Right lobe of liver (tissue), 6 donors: ENCODE results near the gene PKP4. TPM values are rescaled to one million over a fixed set of nuclear protein-coding genes. Genes with fewer than 3 reads are reported as not detected.

Experiments
- ATAC-seq, 4 donors: fragments of 200-7000 bp; cut with Tn5 transposase; one replicate each; pipeline ENCODE4 v1.9.1; 2020; ENCODE audit warnings: mild to moderate bottlenecking in 4 of 4, moderate library complexity in 4 of 4
- DNase-seq, 3 donors: peaks; one replicate each; pipeline ENCODE4 v3.0.0-alpha.2; 2020
- H3K27ac ChIP-seq, 3 donors: fragments of 200-600 bp; one replicate each; pipeline ENCODE4 v1.8.0; 2022
- H3K27me3 ChIP-seq, 2 donors: fragments of 200-600 bp; one replicate each; pipeline ENCODE4 v1.8.0; 2022
- H3K36me3 ChIP-seq, 4 donors: fragments of 200-600 bp; sonication (generic) in 1 of 4; one replicate each; pipeline versions ENCODE4 v1.5.1 to v1.8.0; 2017 to 2022; ENCODE audit warnings: control low read depth in 1 of 4
- H3K4me1 ChIP-seq, 4 donors: fragments of 200-600 bp; sonication (generic) in 1 of 4; one replicate each; pipeline versions ENCODE4 v1.5.1 to v1.8.0; 2017 to 2022; ENCODE audit warnings: control low read depth in 1 of 4
- H3K4me3 ChIP-seq, 3 donors: fragments of 200-600 bp; one replicate each; pipeline ENCODE4 v1.8.0; 2022
- H3K9me3 ChIP-seq, 4 donors: fragments of 200-600 bp; sonication (generic) in 1 of 4; one replicate each; pipeline versions ENCODE4 v1.5.1 to v1.8.0; 2017 to 2022; ENCODE audit warnings: control low read depth in 1 of 4
- CTCF ChIP-seq, 4 donors: fragments of 200-600 bp in 3 of 4; fragments of 450-650 bp in 1 of 4; IDR thresholded peaks; one replicate each; pipeline versions ENCODE4 v1.5.1 to v1.8.0; 2016 to 2022; ENCODE audit warnings: antibody characterized with exemption in 4 of 4, mild to moderate bottlenecking in 2 of 4
- POLR2A ChIP-seq: fragments of 450-650 bp; IDR thresholded peaks from one replicate; pipeline ENCODE4 v1.6.1; 2017; ENCODE audit warnings: antibody characterized with exemption, mild to moderate bottlenecking
- WGBS: methylation state at CpG from one replicate; pipeline ENCODE4 v1.1.6; 2018; ENCODE audit warnings: low coverage, low lambda C conversion rate; ENCODE audit not compliant: insufficient coverage; ENCODE audit errors: missing lambda C conversion rate; 5-methylcytosine and 5-hydroxymethylcytosine counted together
- intact Hi-C, 2 donors: fragments of 100-400 bp; cut with DNase I; formaldehyde crosslinking; loops; one replicate each; pipeline versions ENCODE4 v1.11.2 to v1.14.1; 2022
- total RNA-seq, 6 experiments: library from RNA; depleted of rRNA in 2 of 6; stranded (reverse); fragments of >200 nt in 2 of 6; fragmentation: NEBNext Ultra II Directional in 3 of 6; extraction: Animal tissue kit (Norgen Biotek cat#: 25700) in 3 of 6; gene quantifications; one replicate each; pipeline versions ENCODE4 v1.1.0 to v1.2.4, GENCODE V29; 2016 to 2023
- donor health status: DM: no; HTN: yes; CAD: no.
- donor health status: DM: no; HTN: no; CAD: no.
- donor health status: DM: no; HTN: no; CAD: no.
- donor health status: DM: no; HTN: yes; CAD: no.
- donor health status: DM: no; HTN: yes; CAD: no.

PKP4 gene
- total RNA-seq, 6 experiments from 2014 or later = 27.2 to 41.6 (median 33.2) TPM

GRCh38 chr2:158600155-158600802 lies 143.5 kb downstream of the PKP4 start:
- Histone ChIP-seq H3K4me1 (no peaks in the 10 kb centered on the region), H3K9me3 (no peaks in the 10 kb centered on the region), H3K27ac (peak overlapping the region in 1 of 3 donors; percentile 18), H3K36me3 (no peaks in the 10 kb centered on the region), H3K4me3 (no peak overlapping the region), H3K27me3 (no peaks in the 10 kb centered on the region)
- TF ChIP-seq POLR2A (no peak), CTCF (IDR thresholded peaks at IDR 0.05) (no peak)
- WGBS = 39% methylated on average over 3 of the region's 3 CpGs
- ATAC-seq = peak; percentile 53 to 90 (median 69)
- intact Hi-C loops = no loop called here
- DNase-seq = peak in 1 of 3 donors; percentile 42

- peak in 2 of 4 donors; percentile 30 to 34 for ATAC-seq
- H3K27ac ChIP-seq = no peak overlapping the region
Measured at GRCh38 chr2:158602027-158602426, 145.3 kb downstream of the PKP4 start.

GRCh38 chr2:158603205-158603604 lies 146.5 kb downstream of the PKP4 start:
- WGBS = 95% methylated on average over 3 of the region's 3 CpGs
- TF ChIP-seq POLR2A (no peak), CTCF (IDR thresholded peaks at IDR 0.05) (no peak)
- intact Hi-C loops = no loop called here

More at GRCh38 chr2:158602027-158602426, 145.3 kb downstream of the PKP4 start:
- H3K9me3 ChIP-seq = no peaks in the 10 kb centered on the region
- no peaks in the 10 kb centered on the region for H3K4me1 ChIP-seq
- no peak for TF ChIP-seq CTCF (IDR thresholded peaks at IDR 0.05)
- TF ChIP-seq POLR2A = no peak
- DNase-seq = no peak
- intact Hi-C loops = no loop called here
- no peaks in the 10 kb centered on the region for H3K36me3 ChIP-seq
- H3K4me3 ChIP-seq = no peak overlapping the region
- 35% methylated on average over 2 of the region's 2 CpGs for WGBS
- no peaks in the 10 kb centered on the region for H3K27me3 ChIP-seq

GRCh38 chr2:158603986-158604385 lies 147.2 kb downstream of the PKP4 start:
- 93% methylated on average over 3 of the region's 6 CpGs for WGBS
- Histone ChIP-seq H3K9me3 (no peaks in the 10 kb centered on the region), H3K27ac (no peak overlapping the region), H3K4me1 (no peaks in the 10 kb centered on the region), H3K36me3 (no peaks in the 10 kb centered on the region), H3K27me3 (no peaks in the 10 kb centered on the region), H3K4me3 (no peak overlapping the region)
- no peak for ATAC-seq
- TF ChIP-seq POLR2A = no peak
- no peak for TF ChIP-seq CTCF (IDR thresholded peaks at IDR 0.05)
- DNase-seq = no peak
- intact Hi-C loops = no loop called here

More at GRCh38 chr2:158603205-158603604, 146.5 kb downstream of the PKP4 start:
- Histone ChIP-seq H3K27me3 (no peaks in the 10 kb centered on the region), H3K27ac (no peak overlapping the region), H3K9me3 (no peaks in the 10 kb centered on the region), H3K4me3 (no peak overlapping the region), H3K36me3 (no peaks in the 10 kb centered on the region), H3K4me1 (no peaks in the 10 kb centered on the region)
- no peak for ATAC-seq
- no peak for DNase-seq
